CD4-positive, alpha-beta T cell treated with Interleukin-12 subunit alpha and Interleukin-12 subunit beta, for 1 hour (primary cell): ENCODE measurements around the gene RBM22.

Source experiments
- DNase-seq: peaks from one replicate; pipeline ENCODE4 v3.0.0-alpha.2; 2020

Gene RBM22

DNA sequence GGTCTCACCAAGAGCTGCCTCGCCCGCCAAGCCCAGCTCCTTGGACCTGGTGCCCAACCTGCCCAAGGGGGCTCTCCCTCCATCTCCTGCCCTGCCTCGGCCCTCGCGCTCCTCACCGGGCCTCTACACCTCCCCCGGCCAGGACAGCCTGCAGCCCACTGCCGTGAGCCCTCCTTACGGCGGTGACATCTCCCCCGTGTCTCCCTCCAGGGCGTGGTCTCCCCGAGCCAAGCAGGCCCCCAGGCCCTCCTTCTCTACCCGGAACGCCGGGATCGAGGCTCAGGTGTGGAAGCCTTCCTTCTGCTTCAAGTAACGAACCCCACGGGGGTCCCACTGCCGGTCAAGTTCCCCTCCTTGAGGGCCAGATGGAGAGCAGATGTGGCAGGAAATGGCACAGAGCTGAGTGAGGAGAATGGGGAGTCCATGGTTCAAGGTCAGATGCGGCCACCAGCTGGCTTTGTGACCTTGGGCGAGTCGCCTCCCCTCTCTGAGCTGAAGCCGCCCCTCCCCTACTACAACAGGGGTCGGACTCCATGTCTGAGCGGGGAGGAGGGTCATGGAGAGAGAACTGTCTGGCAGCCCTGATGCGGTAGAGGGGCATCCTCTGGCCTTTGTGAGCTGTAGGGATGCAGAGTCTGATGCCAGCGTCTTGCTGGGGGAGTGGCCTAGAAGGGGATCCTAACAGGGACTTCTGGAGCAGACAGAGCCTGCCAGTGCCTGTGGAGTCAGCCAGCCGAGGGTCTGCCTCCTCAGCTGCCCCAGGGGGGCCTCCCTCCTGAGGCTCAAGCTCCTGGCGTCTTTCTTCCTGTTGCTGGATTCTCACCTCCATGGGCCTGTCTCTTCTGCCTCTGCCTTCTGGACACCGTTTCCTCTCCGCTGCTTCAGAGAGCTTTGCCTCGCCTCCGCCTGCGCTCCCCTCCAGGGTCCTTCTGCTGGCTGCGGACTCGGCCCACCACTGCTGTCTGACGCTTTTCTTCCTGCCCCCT lies 50.5 kb downstream of the RBM22 start:
- no peak for DNase-seq

GRCh38 chr5:150649108-150650020 lies 51.5 kb downstream of the RBM22 start:
- DNase-seq: no peak

DNA sequence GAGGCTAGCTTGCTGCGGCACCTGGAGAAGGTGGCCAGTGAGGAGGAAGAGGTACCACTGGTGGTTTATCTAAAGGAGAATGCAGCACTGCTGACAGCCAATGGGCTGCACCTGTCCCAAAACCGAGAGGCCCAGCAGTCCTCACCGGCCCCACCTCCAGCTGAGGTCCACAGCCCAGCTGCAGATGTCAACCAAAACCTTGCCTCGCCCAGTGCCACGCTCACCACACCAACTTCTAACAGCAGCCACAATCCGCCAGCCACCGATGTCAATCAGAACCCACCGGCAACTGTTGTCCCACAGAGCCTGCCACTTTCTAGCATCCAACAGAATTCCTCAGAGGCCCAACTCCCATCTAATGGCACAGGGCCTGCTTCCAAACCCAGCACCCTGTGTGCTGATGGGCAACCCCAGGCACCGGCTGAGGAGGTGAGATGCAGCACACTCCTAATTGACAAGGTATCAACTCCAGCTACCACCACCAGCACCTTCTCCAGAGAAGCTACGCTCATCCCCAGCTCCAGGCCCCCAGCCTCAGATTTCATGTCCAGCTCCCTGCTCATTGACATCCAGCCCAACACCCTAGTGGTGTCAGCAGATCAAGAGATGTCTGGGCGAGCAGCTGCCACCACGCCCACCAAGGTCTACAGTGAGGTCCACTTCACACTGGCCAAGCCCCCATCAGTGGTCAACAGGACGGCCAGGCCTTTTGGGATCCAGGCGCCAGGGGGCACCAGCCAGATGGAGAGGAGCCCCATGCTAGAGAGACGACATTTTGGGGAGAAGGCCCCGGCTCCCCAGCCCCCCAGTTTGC lies 52.4 kb downstream of the RBM22 start:
- no peak for DNase-seq

GRCh38 chr5:150647275-150648251 lies 53.3 kb downstream of the RBM22 start:
- no peak for DNase-seq

DNA sequence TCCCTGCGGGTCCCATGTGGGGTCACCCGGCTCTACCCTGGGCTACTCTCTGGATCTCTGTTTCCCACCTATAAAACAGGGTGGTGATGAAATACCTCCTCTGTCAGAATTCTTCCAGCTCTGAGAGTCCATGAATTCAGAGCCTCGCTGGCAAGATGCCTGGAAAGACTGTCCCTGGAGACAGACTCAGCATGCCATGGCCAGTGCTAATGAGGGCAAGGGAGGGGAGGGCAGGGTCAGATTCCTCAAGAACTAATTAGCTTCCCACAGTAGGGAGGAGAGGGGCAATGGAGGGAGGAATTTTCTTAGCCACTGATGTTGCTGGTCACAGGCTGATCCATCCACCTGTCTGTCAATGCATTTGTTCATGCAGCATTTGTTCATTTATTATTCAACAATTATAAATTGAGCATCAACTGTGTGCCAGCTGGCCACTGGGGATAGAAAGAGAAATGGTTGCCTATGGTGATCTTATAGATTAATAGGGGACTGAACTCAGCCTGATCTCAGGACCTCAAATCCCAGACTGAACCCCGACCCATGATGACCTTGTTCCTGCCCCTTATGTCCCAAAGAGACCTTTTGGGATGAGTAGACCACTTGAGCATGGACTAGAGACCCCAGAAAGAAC lies 55.7 kb downstream of the RBM22 start:
- no peak for DNase-seq

DNA sequence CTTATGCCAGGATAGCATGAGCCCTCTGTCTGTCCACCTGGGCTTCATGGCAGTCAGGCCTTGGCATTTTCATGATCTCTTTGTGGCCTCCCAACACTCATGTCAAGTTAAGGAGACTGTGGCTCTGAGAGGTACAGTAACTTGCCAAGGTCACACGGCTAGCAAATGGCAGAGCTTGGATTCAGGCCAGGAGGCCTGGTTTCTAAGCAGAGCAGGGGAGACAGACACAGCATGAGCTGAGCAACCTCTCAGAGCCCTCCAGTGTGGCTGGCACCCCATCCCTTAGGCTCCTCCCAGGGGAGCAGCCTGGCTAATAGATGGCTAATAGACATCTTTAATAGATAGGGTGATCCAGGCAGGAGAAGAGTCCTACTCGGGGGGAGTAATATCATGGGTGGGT lies 56.3 kb downstream of the RBM22 start:
- DNase-seq: no peak

DNA sequence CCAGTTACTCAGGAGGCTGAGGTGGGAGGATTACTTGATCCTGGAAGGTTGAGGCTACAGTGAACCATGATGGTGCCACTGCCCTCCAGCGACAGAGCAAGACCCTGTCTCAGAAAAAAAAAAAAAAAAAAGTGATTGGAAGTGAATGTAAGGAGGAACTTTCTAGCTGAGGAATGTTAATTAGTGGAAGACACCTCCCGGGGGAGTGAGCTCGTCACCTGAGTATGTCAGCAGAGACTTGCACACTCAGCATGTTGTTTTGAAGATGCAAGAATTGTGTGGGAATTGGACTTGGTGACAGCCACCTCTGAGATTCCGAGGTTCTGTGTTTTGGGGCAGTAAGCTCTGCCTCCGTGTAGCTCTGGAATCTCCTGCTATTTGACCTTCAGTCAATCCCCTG lies 56.8 kb downstream of the RBM22 start:
- no peak for DNase-seq

DNA sequence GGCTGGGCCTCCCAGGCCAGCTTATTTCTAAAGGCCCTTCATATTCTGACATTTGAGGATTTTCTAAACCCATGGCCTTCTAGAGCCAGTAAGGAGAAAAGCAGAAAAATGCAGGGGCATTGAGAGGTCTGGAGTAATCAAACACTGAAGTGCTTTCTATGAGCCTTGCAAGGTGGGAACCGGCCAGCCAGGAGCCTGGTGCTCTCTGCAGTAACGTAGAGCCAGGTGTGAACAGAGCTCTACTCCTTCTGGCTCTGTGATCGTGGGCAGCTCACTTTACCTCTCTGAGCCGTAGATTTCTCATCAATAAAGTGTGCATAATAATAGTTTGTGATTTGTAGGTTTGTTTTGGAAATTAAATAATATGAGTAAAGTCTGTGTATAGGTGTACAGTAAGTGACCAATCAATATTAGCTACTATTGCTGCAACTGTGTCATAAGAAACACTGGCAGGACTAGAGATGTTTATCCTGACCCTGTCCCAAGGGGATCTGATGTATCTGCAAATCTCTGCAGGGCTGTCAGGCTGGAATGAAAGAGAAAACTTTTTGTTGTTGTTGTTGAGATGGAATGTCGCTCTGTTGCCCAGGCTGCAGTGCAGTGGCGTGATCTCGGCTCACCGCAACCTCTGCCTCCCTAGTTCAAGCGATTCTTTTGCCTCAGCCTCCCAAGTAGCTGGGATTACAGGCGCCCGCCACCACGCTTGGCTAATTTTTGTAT lies 57.7 kb downstream of the RBM22 start:
- no peak for DNase-seq

DNA sequence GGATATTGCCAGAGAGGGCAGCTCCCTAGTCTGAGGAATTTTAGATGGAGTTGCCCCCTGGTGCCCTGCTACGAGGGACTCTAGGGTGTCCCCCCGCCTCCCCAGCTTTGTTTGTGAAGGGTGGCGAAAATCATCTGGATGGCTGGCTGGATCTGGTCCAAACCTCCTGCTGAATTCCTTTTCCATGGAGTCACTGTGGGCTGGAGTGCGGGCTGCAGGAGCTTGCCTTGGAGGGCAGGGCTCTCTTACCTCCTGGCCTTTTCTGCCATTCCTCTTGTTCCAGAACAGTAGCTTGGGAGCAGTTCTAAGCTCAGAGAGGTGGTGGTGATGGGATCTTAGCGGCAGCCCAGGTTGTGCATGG lies 58.3 kb downstream of the RBM22 start:
- no peak for DNase-seq

- no peak for DNase-seq
These were observed 58.9 kb downstream of the RBM22 start for GRCh38 chr5:150641824-150642566.

GRCh38 chr5:150641006-150641570 lies 59.8 kb downstream of the RBM22 start:
- DNase-seq: no peak
